Activated T-cell treated with anti-CD3 and anti-CD28 coated beads, Interleukin-2, amount 50 U/mL, for 4 hours (primary cell): ENCODE data around the gene CAMTA1. TPM values are rescaled to one million over a fixed set of nuclear protein-coding genes. Genes with fewer than 3 reads are reported as not detected.

Experiments used
- ATAC-seq, 2 donors: fragments of 200-7000 bp; cut with Tn5 transposase; one replicate each; pipeline ENCODE4 v1.10.0; 2021
- DNase-seq: peaks from one replicate; pipeline ENCODE4 v3.0.0-alpha.2; 2020
- H3K27me3 Mint-ChIP-seq: one replicate; pipeline ENCODE4 v1.8.0; 2021; ENCODE audit warnings: low read depth, mixed read lengths
- H3K36me3 Mint-ChIP-seq: one replicate; pipeline ENCODE4 v1.8.0; 2022; ENCODE audit warnings: mixed read lengths; ENCODE audit not compliant: insufficient read depth
- H3K4me1 Mint-ChIP-seq: one replicate; pipeline ENCODE4 v1.8.0; 2021; ENCODE audit warnings: low read depth, mixed read lengths
- H3K4me3 Mint-ChIP-seq: one replicate; pipeline ENCODE4 v1.8.0; 2021; ENCODE audit warnings: mild to moderate bottlenecking, moderate library complexity, mixed read lengths
- H3K9me3 Mint-ChIP-seq: one replicate; pipeline ENCODE4 v1.8.0; 2021; ENCODE audit warnings: mixed read lengths
- total RNA-seq, 3 donors: library from RNA; stranded (reverse); gene quantifications; one replicate each; pipeline ENCODE4 v1.2.1, GENCODE V29; 2021

Gene CAMTA1
- total RNA-seq, 3 donors from 2014 or later, result 47.5 to 50.3 (median 47.7) TPM

- no peaks in the 10 kb centered on the region for H3K4me1 Mint-ChIP-seq
- H3K27me3 Mint-ChIP-seq, result peaks cover 9% of the 10 kb centered on the region
- no peak for DNase-seq
- H3K9me3 Mint-ChIP-seq, result no peaks in the 10 kb centered on the region
- H3K4me3 Mint-ChIP-seq, result no peak overlapping the region
- no peak for ATAC-seq
- no peaks in the 10 kb centered on the region for H3K36me3 Mint-ChIP-seq
Observed at GRCh38 chr1:7613851-7614205, 828.6 kb downstream of the CAMTA1 start.

- peaks cover 8% of the 10 kb centered on the region for H3K27me3 Mint-ChIP-seq
- no peak for ATAC-seq
- no peak overlapping the region for H3K4me3 Mint-ChIP-seq
Observed at GRCh38 chr1:7614576-7615074, 829.4 kb downstream of the CAMTA1 start.

GRCh38 chr1:7615138-7615537 lies 829.9 kb downstream of the CAMTA1 start:
- Mint-ChIP-seq H3K4me1 (no peaks in the 10 kb centered on the region), H3K9me3 (no peaks in the 10 kb centered on the region), H3K4me3 (no peak overlapping the region), H3K36me3 (no peaks in the 10 kb centered on the region), H3K27me3 (peaks cover 5% of the 10 kb centered on the region)
- ATAC-seq, result no peak
- no peak for DNase-seq

More at GRCh38 chr1:7614576-7615074, 829.4 kb downstream of the CAMTA1 start:
- Mint-ChIP-seq H3K9me3 (no peaks in the 10 kb centered on the region), H3K4me1 (no peaks in the 10 kb centered on the region), H3K36me3 (no peaks in the 10 kb centered on the region)
- DNase-seq, result no peak

- H3K4me3 Mint-ChIP-seq, result no peak overlapping the region
- DNase-seq (no peak), ATAC-seq (no peak)
- H3K9me3 Mint-ChIP-seq, result no peaks in the 10 kb centered on the region
- H3K36me3 Mint-ChIP-seq, result no peaks in the 10 kb centered on the region
- peaks cover 13% of the 10 kb centered on the region for H3K27me3 Mint-ChIP-seq
- H3K4me1 Mint-ChIP-seq, result no peaks in the 10 kb centered on the region
Observed at GRCh38 chr1:7616076-7616832, 831.0 kb downstream of the CAMTA1 start.

- H3K4me1 Mint-ChIP-seq, result no peaks in the 10 kb centered on the region
Observed at GRCh38 chr1:7616953-7617352, 831.7 kb downstream of the CAMTA1 start.

GRCh38 chr1:7617826-7618225 lies 832.6 kb downstream of the CAMTA1 start:
- no peak overlapping the region for H3K4me3 Mint-ChIP-seq
- H3K36me3 Mint-ChIP-seq, result no peaks in the 10 kb centered on the region
- no peaks in the 10 kb centered on the region for H3K9me3 Mint-ChIP-seq
- no peak for ATAC-seq
- DNase-seq, result no peak
- H3K27me3 Mint-ChIP-seq, result peaks cover 14% of the 10 kb centered on the region
- H3K4me1 Mint-ChIP-seq, result no peaks in the 10 kb centered on the region

More at GRCh38 chr1:7616953-7617352, 831.7 kb downstream of the CAMTA1 start:
- ATAC-seq (no peak), DNase-seq (no peak)
- no peaks in the 10 kb centered on the region for H3K9me3 Mint-ChIP-seq
- H3K4me3 Mint-ChIP-seq, result no peak overlapping the region
- peaks cover 13% of the 10 kb centered on the region for H3K27me3 Mint-ChIP-seq
- no peaks in the 10 kb centered on the region for H3K36me3 Mint-ChIP-seq

GRCh38 chr1:7620196-7620595 lies 834.9 kb downstream of the CAMTA1 start:
- no peak for DNase-seq
- ATAC-seq, result no peak
- H3K4me1 Mint-ChIP-seq, result no peaks in the 10 kb centered on the region
- no peak overlapping the region for H3K4me3 Mint-ChIP-seq
- H3K9me3 Mint-ChIP-seq, result no peaks in the 10 kb centered on the region
- no peaks in the 10 kb centered on the region for H3K36me3 Mint-ChIP-seq
- peaks cover 22% of the 10 kb centered on the region for H3K27me3 Mint-ChIP-seq

- DNase-seq (no peak), ATAC-seq (no peak)
- Mint-ChIP-seq H3K27me3 (peaks cover 20% of the 10 kb centered on the region), H3K4me1 (no peaks in the 10 kb centered on the region), H3K36me3 (no peaks in the 10 kb centered on the region), H3K9me3 (no peaks in the 10 kb centered on the region), H3K4me3 (no peak overlapping the region)
Observed at GRCh38 chr1:7621334-7622219, 836.3 kb downstream of the CAMTA1 start.

- H3K4me1 Mint-ChIP-seq, result no peaks in the 10 kb centered on the region
- H3K4me3 Mint-ChIP-seq, result no peak overlapping the region
- no peaks in the 10 kb centered on the region for H3K9me3 Mint-ChIP-seq
- H3K36me3 Mint-ChIP-seq, result no peaks in the 10 kb centered on the region
- H3K27me3 Mint-ChIP-seq, result peaks cover 20% of the 10 kb centered on the region
- ATAC-seq, result no peak
- DNase-seq, result no peak
Observed at GRCh38 chr1:7623842-7624241, 838.6 kb downstream of the CAMTA1 start.

GRCh38 chr1:7624791-7625355 lies 839.6 kb downstream of the CAMTA1 start:
- ATAC-seq (no peak), DNase-seq (no peak)
- Mint-ChIP-seq H3K4me3 (no peak overlapping the region), H3K36me3 (no peaks in the 10 kb centered on the region), H3K9me3 (no peaks in the 10 kb centered on the region), H3K4me1 (no peaks in the 10 kb centered on the region), H3K27me3 (peaks cover 23% of the 10 kb centered on the region)

- Mint-ChIP-seq H3K36me3 (no peaks in the 10 kb centered on the region), H3K27me3 (peaks cover 21% of the 10 kb centered on the region), H3K4me3 (no peak overlapping the region), H3K4me1 (no peaks in the 10 kb centered on the region), H3K9me3 (no peaks in the 10 kb centered on the region)
- DNase-seq (no peak), ATAC-seq (no peak)
Observed at GRCh38 chr1:7625401-7625800, 840.1 kb downstream of the CAMTA1 start.

GRCh38 chr1:7628273-7628672 lies 843.0 kb downstream of the CAMTA1 start:
- no peak overlapping the region for H3K4me3 Mint-ChIP-seq
- ATAC-seq, result no peak
- no peak for DNase-seq
- H3K9me3 Mint-ChIP-seq, result no peaks in the 10 kb centered on the region
- H3K36me3 Mint-ChIP-seq, result no peaks in the 10 kb centered on the region
- H3K27me3 Mint-ChIP-seq, result peaks cover 18% of the 10 kb centered on the region
- H3K4me1 Mint-ChIP-seq, result no peaks in the 10 kb centered on the region

GRCh38 chr1:7629011-7629410 lies 843.8 kb downstream of the CAMTA1 start:
- H3K4me3 Mint-ChIP-seq, result no peak overlapping the region
- no peaks in the 10 kb centered on the region for H3K4me1 Mint-ChIP-seq
- DNase-seq (no peak), ATAC-seq (no peak)
- H3K9me3 Mint-ChIP-seq, result no peaks in the 10 kb centered on the region
- H3K27me3 Mint-ChIP-seq, result peaks cover 21% of the 10 kb centered on the region
- no peaks in the 10 kb centered on the region for H3K36me3 Mint-ChIP-seq

GRCh38 chr1:7629465-7630195 lies 844.4 kb downstream of the CAMTA1 start:
- Mint-ChIP-seq H3K4me1 (no peaks in the 10 kb centered on the region), H3K4me3 (no peak overlapping the region), H3K27me3 (peaks cover 25% of the 10 kb centered on the region), H3K36me3 (no peaks in the 10 kb centered on the region), H3K9me3 (no peaks in the 10 kb centered on the region)
- no peak for DNase-seq
- ATAC-seq, result no peak
